HepG2 (cell line): Measurements from ENCODE around the gene LRP5. TPM values are rescaled to one million over a fixed set of nuclear protein-coding genes. Genes with fewer than 3 reads are reported as not detected.
A peak's percentile ranks its signal among the peaks of the same experiment; 100 is the strongest.

Source experiments
- ATF7 ChIP-seq, 2 experiments: fragments of 450-650 bp in 1 of 2; sonication (generic) in 1 of 2; formaldehyde crosslinking in 1 of 2; IDR thresholded peaks; 2 replicates each; pipeline versions ENCODE4 v1.4.0 to v1.6.1; 2016 to 2020; ENCODE audit warnings: antibody characterized with exemption in 1 of 2, mild to moderate bottlenecking in 1 of 2, missing genetic modification reagents in 1 of 2
- FOXA1 ChIP-seq, 2 experiments: fragments of 450-650 bp in 1 of 2; sonication (generic) in 1 of 2; formaldehyde crosslinking in 1 of 2; IDR thresholded peaks; 2 replicates each; pipeline versions ENCODE4 v1.4.0 to v1.6.1; 2016 to 2020; ENCODE audit warnings: missing genetic modification reagents in 1 of 2
- HDAC2 ChIP-seq: sonication (generic); formaldehyde crosslinking; IDR thresholded peaks from 2 replicates; pipeline ENCODE4 v1.4.0; 2020; ENCODE audit warnings: missing genetic modification reagents
- HNF4G ChIP-seq, 2 experiments: sonication (generic) in 1 of 2; formaldehyde crosslinking in 1 of 2; IDR thresholded peaks; 2 replicates each; pipeline versions ENCODE4 v1.4.0 to v1.6.1; 2011 to 2020; ENCODE audit warnings: borderline replicate concordance in 2 of 2, low read depth in 2 of 2, mild to moderate bottlenecking in 2 of 2, low read length in 1 of 2, missing genetic modification reagents in 1 of 2, moderate library complexity in 1 of 2
- PITX1 ChIP-seq: sonication (generic); formaldehyde crosslinking; IDR thresholded peaks from 2 replicates; pipeline ENCODE4 v1.5.1; 2020; ENCODE audit warnings: mild to moderate bottlenecking, missing genetic modification reagents
- POGZ ChIP-seq: sonication (generic); formaldehyde crosslinking; IDR thresholded peaks from 2 replicates; pipeline ENCODE4 v1.4.0; 2020; ENCODE audit warnings: mild to moderate bottlenecking, missing genetic modification reagents
- SALL1 ChIP-seq: sonication (generic); formaldehyde crosslinking; IDR thresholded peaks from 2 replicates; pipeline ENCODE4 v1.8.0; 2022; ENCODE audit warnings: mild to moderate bottlenecking, missing genetic modification reagents
- SMAD3 ChIP-seq: sonication (generic); formaldehyde crosslinking; IDR thresholded peaks from 2 replicates; pipeline ENCODE4 v1.4.0; 2020; ENCODE audit warnings: missing genetic modification reagents
- SP5 ChIP-seq: IDR thresholded peaks from 2 replicates; pipeline ENCODE4 v1.6.1; 2016; ENCODE audit warnings: low read depth, borderline replicate concordance
- THRA ChIP-seq: sonication (generic); formaldehyde crosslinking; IDR thresholded peaks from 2 replicates; pipeline ENCODE4 v1.4.0; 2020; ENCODE audit warnings: missing genetic modification reagents, borderline replicate concordance
- ZBTB49 ChIP-seq: sonication (generic); formaldehyde crosslinking; IDR thresholded peaks from 2 replicates; pipeline ENCODE4 v1.4.0; 2020; ENCODE audit warnings: missing genetic modification reagents, borderline replicate concordance
- ZNF326 ChIP-seq: sonication (generic); formaldehyde crosslinking; IDR thresholded peaks from 2 replicates; pipeline ENCODE4 v1.4.0; 2020; ENCODE audit warnings: missing genetic modification reagents, borderline replicate concordance
- ZNF343 ChIP-seq: sonication (generic); formaldehyde crosslinking; IDR thresholded peaks from 2 replicates; pipeline ENCODE4 v1.4.0; 2020; ENCODE audit warnings: mild to moderate bottlenecking, missing genetic modification reagents
- ZNF414 ChIP-seq: sonication (generic); formaldehyde crosslinking; IDR thresholded peaks from 2 replicates; pipeline ENCODE4 v1.5.0; 2020; ENCODE audit warnings: missing genetic modification reagents
- ZNF607 ChIP-seq: sonication (generic); formaldehyde crosslinking; IDR thresholded peaks from 2 replicates; pipeline ENCODE4 v1.5.1; 2020; ENCODE audit warnings: missing genetic modification reagents, mild to moderate bottlenecking, borderline replicate concordance
- ZNF609 ChIP-seq: sonication (generic); formaldehyde crosslinking; IDR thresholded peaks from 2 replicates; pipeline ENCODE4 v1.4.0; 2020; ENCODE audit warnings: mild to moderate bottlenecking, missing genetic modification reagents, borderline replicate concordance
- ZNF720 ChIP-seq: sonication (generic); formaldehyde crosslinking; IDR thresholded peaks from 2 replicates; pipeline ENCODE4 v1.4.0; 2020; ENCODE audit warnings: missing genetic modification reagents
- polyA plus RNA-seq, 8 experiments: library from polyadenylated mRNA; depleted of rRNA in 3 of 8; stranded (reverse) in 7 of 8; unstranded in 1 of 8; fragments of >200 nt; fragmentation: Illumina TruSeq in 4 of 8; extraction: Trizol in 4 of 8; gene quantifications; 2 replicates each; pipeline versions ENCODE4 v1.2.1 to v1.2.3, GENCODE V29; 2011 to 2016; ENCODE audit warnings: low read depth in 4 of 8, missing spikeins in 1 of 8, mixed read lengths in 1 of 8; ENCODE audit not compliant: insufficient read depth in 1 of 8
- total RNA-seq, 5 experiments: library from RNA; depleted of rRNA; stranded (reverse); fragments of >200 nt; fragmentation: Illumina TruSeq; extraction: Trizol; gene quantifications; 2 replicates each; pipeline ENCODE4 v1.2.3, GENCODE V29; 2016; ENCODE audit warnings: low read depth in 1 of 5

LRP5 gene
- total and polyA plus RNA-seq, 2 of the 13 experiments (the other 11 are each of a cell fraction or from before 2014, with no cell fraction given) = 40.4 to 64.0 TPM

GRCh38 chr11:68373815-68374501 is 61.6 kb downstream of the LRP5 start (continued):
- 0 out of 2 replicates have a peak, but pooled peaks have one; percentile 15 for TF ChIP-seq ZNF609 (CRISPR knock-in tag)
- TF ChIP-seq THRA = peak; percentile 70; the same call in 1 of the 2 replicates
- TF ChIP-seq HNF4G (IDR thresholded peaks at IDR 0.05; ENCODE audit: borderline replicate concordance, low read depth, low read length) = no peak
- no peak for TF ChIP-seq HNF4G (CRISPR knock-in tag; IDR thresholded peaks at IDR 0.05; ENCODE audit: borderline replicate concordance, low read depth)
- TF ChIP-seq POGZ (CRISPR knock-in tag) = no peak
- TF ChIP-seq ZNF343 (CRISPR knock-in tag) = no peak
- TF ChIP-seq SP5 (CRISPR knock-in tag) = 0 out of 2 replicates have a peak, but pooled peaks have one; percentile 16
- TF ChIP-seq ZNF720 (CRISPR knock-in tag) = no peak
- no peak for TF ChIP-seq ZNF414 (CRISPR knock-in tag)
- no peak for TF ChIP-seq ZNF326 (CRISPR knock-in tag)
- no peak for TF ChIP-seq SMAD3 (CRISPR knock-in tag)
- peak; percentile 51 for TF ChIP-seq SALL1 (CRISPR knock-in tag)
- no peak for TF ChIP-seq ZNF607 (CRISPR knock-in tag)
- peak; percentile 17; the same call in 1 of the 2 replicates for TF ChIP-seq PITX1
- no peak for TF ChIP-seq FOXA1 (IDR thresholded peaks at IDR 0.05)
- TF ChIP-seq FOXA1 (CRISPR knock-in tag; IDR thresholded peaks at IDR 0.05) = 0 out of 2 replicates have a peak, but pooled peaks have one; percentile 24
- peak; percentile 54; the same call in 1 of the 2 replicates for TF ChIP-seq HDAC2
- no peak for TF ChIP-seq ZBTB49 (CRISPR knock-in tag)
- no peak for TF ChIP-seq ATF7 (IDR thresholded peaks at IDR 0.05)
- TF ChIP-seq ATF7 (CRISPR knock-in tag; IDR thresholded peaks at IDR 0.05) = no peak
